NCI-H2107 treated with DMSO at 0.1 percent for 48 hours (cell line): Measurements from ENCODE around the gene EDC4.

Experiments used
- DNase-seq: peaks from one replicate; lab custom pipeline; 2025; ENCODE audit not compliant: unreplicated experiment; lab: John Stamatoyannopoulos, UW

EDC4 gene

DNA sequence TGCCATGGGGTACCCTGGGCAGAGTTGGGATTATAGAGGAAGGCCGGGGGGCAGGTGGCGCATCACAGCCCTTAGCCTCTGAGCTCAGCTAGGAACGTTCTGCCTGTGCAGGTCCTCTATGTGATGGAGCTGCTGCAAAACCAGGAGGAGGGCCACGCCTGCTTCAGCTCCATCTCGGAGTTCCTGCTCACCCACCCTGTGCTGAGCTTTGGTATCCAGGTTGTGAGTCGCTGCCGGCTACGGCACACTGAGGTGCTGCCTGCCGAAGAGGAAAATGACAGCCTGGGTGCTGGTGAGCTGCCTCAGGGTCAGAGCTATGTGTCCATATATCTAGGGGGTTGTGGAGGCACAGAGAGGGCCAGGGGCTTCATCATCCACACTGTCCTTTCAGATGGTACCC lies 6.0 kb downstream of the EDC4 start:
- DNase-seq, result no peak

DNA sequence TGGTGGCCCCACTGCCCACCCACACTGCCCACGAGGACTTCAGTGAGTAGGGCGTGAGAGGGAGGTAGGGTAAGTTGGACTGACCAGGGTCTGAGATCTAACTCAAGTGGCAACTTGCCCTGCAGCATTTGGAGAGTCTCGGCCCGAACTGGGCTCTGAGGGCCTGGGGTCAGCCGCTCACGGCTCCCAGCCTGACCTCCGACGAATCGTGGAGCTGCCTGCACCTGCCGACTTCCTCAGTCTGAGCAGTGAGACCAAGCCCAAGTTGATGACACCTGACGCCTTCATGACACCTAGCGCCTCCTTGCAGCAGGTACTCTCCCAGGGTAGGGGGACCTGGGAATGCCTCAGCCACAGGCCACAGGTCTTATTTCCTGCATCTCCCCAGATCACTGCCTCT lies 6.6 kb downstream of the EDC4 start:
- no peak for DNase-seq

DNA sequence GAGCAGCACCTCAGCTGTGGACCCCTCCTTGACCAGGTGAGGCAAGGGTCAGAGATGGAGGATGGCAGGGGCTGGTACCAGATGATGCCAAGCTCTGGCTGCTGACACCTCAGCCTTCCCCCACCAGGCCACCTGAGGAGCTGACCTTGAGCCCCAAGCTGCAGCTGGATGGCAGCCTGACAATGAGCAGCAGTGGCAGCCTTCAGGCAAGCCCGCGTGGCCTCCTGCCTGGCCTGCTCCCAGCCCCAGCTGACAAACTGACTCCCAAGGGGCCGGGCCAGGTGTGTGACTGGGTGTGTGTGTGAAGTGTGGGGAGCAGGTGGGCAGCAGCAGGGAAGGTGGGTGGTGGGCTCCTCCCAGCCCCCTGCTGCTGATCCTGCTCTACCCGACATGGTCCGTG lies 7.1 kb downstream of the EDC4 start:
- DNase-seq, result no peak

DNA sequence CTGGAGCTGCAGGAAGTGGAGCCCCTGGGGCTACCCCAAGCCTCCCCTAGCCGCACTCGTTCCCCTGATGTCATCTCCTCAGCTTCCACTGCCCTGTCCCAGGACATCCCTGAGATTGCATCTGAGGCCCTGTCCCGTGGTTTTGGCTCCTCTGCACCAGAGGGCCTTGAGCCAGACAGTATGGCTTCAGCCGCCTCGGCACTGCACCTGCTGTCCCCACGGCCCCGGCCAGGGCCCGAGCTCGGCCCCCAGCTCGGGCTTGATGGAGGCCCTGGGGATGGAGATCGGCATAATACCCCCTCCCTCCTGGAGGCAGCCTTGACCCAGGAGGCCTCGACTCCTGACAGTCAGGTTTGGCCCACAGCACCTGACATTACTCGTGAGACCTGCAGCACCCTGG lies 7.7 kb downstream of the EDC4 start:
- no peak for DNase-seq

DNA sequence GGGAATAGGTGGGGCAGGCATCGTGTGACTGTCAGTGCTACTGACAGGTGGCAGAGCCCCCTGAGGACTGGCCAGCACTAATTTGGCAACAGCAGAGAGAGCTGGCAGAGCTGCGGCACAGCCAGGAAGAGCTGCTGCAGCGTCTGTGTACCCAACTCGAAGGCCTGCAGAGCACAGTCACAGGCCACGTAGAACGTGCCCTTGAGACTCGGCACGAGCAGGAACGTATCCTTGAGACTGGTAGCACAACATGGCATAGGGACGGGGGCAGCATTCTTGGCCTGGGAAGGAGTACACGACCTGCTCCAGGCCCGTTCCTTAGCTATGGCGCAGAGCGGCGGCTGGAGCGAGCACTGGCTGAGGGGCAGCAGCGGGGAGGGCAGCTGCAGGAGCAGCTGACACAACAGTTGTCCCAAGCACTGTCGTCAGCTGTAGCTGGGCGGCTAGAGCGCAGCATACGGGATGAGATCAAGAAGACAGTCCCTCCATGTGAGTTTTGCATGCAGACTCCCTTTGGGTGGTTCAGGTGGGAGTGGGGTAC lies 8.8 kb downstream of the EDC4 start:
- DNase-seq, result no peak

DNA sequence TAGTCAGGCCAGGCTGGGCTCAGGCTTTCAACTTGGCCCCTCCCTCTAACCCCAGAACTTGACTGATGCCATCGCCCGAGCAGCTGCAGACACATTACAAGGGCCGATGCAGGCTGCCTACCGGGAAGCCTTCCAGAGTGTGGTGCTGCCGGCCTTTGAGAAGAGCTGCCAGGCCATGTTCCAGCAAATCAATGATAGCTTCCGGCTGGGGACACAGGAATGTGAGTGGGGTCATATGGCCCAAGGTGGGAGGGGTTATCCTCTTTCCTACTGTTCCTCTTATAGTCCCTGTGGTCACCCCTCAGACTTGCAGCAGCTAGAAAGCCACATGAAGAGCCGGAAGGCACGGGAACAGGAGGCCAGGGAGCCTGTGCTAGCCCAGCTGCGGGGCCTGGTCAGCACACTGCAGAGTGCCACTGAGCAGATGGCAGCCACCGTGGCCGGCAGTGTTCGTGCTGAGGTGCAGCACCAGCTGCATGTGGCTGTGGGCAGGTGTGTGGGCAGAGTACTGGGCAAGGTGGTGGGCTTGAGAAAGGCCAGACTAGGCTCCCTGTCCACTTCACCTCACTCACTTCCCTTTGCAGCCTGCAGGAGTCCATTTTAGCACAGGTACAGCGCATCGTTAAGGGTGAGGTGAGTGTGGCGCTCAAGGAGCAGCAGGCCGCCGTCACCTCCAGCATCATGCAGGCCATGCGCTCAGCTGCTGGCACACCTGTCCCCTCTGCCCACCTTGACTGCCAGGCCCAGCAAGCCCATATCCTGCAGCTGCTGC lies 9.7 kb downstream of the EDC4 start:
- DNase-seq, result no peak

DNA sequence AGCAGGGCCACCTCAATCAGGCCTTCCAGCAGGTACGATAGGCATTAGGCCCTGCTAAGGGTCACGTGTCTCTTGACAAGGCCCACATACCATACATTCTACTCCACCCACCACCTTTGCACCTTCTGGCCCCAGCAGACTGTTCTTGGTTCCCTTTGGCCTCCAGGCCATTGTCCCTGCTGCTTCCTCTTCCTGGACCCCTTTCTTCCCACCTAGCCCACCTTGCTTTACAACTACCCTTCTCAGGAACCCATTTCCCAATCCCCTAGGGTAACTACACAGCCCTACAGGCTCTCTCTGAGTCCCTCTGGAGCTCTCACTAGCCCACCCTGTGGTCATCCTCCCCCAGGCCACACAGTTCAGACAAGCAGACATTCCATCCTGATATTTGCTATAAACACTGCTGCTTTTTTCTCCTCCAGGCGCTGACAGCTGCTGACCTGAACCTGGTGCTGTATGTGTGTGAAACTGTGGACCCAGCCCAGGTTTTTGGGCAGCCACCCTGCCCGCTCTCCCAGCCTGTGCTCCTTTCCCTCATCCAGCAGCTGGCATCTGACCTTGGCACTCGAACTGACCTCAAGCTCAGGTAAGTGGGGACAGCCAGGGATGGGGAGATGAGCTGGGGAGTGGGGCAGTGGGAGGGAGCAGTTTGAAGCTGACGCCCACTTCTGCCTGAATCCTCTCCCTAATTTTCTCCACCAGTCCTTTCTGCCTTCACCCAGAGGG lies 10.5 kb downstream of the EDC4 start:
- DNase-seq, result no peak

DNA sequence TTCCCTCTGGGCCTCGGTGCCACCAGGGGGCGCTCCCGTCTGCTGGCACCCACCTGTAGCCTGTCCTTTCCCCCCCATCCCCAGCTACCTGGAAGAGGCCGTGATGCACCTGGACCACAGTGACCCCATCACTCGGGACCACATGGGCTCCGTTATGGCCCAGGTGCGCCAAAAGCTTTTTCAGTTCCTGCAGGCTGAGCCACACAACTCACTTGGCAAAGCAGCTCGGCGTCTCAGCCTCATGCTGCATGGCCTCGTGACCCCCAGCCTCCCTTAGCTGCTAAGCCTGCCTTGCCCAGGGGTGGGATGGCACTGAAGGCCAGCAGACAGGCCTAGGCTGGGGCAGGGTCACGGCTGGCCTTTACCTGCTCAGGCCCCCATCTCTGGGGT lies 11.0 kb downstream of the EDC4 start:
- DNase-seq, result peak; percentile 30

DNA sequence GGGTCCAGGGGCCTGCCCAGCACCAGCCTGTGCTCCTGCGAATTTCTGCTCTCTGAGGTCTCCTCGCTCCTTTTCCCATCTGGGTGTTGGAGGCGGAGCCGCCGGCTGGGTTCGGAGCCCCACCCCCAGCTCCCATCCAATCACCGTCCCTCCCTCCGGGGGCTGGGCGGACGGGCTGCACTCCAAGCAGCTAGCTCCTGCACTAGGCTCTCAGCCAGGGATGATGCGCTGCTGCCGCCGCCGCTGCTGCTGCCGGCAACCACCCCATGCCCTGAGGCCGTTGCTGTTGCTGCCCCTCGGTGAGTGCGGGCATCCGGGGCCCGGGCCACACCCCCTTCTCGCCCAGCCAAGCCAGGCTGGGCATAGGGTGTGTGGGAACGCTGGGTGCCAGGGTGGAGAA lies 11.8 kb downstream of the EDC4 start, which contains the start of gene NRN1L:
NRN1L (plus strand) TSS at position 202 of the 400 bp plus-strand sequence; CDS start at position 221, 19 bp downstream.
- DNase-seq, result no peak

DNA sequence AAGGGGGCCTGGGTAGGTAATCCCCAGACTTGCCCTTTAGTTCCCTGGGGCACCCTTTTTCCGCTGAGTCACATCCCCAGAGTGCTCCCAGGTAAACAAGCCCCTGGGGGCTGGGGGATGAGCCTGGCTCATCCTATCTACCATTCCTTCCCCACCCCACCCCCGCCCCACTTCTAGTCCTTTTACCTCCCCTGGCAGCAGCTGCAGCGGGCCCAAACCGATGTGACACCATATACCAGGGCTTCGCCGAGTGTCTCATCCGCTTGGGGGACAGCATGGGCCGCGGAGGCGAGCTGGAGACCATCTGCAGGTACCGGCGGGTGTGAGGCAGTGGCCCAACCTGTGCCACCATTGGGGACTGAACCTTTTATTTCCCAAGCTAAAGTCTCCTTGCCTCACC lies 12.7 kb downstream of the EDC4 start:
- DNase-seq, result no peak

DNA sequence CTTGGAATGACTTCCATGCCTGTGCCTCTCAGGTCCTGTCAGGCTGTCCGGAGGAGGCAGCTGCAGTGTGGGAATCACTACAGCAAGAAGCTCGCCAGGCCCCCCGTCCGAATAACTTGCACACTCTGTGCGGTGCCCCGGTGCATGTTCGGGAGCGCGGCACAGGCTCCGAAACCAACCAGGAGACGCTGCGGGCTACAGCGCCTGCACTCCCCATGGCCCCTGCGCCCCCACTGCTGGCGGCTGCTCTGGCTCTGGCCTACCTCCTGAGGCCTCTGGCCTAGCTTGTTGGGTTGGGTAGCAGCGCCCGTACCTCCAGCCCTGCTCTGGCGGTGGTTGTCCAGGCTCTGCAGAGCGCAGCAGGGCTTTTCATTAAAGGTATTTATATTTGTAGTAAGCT lies 13.1 kb downstream of the EDC4 start:
- no peak for DNase-seq

DNA sequence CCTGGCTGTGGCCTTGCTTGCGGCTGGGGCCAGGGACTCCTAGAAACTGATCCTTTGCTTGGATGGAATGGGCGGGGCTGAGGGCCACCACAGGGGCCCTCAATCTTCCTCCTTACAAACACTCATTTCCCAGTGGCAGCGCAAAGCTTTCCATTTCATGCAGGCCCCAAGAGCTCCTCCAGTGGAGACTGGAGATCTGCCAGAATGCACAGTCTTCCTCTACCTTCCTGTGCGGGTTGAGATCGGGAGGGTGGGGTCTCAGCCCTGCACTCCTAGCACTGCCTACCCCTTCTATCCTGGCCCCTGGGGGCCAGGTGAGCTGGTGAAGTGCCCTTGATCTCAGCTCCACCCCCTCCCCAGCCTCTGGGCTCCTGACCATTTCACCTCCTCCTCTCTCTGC lies 13.5 kb downstream of the EDC4 start:
- no peak for DNase-seq

DNA sequence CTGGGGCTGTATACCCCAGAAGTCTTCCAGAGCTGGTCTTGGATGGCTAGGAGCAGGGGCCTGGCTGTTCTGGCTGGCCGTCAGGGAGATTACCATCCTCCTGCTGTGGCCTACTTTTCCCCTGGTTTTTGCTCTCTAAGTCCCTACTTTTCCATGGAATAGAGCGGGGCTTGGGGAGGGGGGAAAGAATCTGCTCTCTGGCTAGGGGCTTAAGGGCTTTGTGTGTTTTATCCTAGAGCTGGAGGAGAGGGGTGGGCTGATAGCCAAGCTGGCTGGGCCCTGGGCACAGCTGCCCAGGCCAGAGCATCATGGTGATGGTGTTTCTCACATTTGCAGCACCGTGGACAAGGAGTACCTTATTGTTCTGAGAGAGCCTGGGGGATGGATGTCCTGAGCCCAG lies 15.5 kb downstream of the EDC4 start:
- no peak for DNase-seq

DNA sequence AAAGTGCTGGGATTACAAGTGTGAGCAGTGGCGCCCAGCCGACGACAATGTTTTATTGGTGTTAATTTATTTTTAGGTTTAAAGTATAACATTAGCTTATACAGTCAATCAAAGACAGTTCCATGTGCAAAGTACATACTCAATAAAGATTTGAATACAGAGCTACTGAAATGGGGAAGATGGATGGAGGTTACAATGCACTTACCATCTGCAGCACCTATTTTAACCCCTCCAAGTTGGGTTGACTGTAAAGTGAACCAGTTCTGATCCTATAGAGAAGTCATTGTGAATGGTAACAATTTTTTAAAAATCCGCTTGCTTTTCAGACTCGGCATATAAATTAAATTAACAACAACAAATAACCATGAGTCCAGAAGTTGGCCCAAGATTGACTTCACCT lies 19.5 kb downstream of the EDC4 start:
- no peak for DNase-seq

DNA sequence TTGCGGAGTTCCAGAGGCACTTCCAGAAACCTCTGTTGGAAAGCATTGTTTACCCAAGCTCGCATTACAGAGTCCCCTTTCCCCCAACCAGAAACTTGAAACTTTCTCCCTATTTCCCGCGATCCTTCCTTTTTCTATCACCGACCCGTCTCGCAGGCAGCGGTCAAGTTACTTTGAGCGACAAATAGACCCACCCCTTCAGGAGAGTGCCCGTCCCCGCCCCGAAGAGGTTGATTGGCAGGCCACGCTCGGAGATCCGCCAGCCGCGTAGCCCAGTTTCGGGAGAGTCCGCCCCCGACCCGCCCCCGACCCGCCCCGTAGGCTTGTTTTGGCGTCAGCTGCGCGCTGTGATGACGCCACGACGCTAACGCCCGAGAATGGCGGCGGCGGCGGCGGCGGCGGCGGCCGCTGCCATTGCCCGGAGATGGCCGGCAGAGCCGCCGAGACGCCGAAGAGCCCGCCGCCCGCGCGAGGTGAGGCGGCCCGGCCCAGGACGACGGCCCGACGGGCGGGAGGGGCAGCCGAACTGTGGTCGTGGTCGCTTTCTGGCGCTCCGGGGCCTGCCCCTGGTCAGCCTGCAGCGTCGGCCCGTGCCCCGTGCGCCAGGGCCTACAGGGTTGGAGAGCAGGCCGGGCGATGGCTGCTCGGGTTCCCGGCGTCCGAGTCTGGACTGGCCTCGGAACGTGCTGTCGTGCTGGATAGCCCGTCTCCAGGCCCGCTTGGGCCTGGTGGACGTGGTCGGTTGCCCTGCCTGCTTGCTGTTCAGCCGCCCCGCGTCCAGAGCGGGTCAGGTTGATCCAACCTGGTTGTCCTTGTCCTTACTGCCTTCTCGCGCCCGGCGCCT lies 20.3 kb downstream of the EDC4 start, which contains the start of gene PSKH1:
PSKH1 (plus strand) TSS at position 356 of the 844 bp plus-strand sequence. CDS start 15,496 bp downstream, outside the sequence.
- peak; percentile 91 for DNase-seq

DNA sequence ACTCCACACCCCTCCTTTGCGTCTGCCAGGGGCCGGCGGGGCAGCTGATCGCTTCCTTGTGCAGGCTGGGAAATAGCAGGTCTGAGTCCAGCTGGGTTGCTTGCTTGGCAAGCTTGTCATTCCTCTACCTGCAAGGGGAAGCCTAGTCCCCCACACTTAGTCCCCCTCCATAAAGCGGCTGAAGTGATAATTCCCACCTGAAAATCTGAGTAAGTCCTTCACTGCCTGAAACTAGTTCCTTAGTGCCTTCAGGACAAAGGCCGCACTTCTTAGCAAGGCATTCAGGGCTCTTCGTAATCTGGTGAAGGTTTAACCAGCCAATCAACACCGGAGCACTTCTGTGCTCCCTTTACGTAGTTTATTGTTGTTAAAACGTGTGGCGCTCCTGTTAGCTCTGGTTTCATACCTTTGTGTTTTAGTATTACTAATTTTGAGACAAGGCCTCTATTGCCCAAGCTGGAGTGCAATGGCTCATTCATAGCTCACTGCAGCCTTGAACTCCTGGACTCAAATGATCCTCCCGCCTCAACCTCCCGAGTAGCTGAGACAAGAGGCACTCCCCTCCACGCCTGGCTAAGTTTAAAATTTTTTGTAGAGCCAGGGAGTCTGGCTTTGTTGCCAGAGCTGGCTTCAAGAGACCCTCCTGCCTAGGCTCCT lies 21.0 kb downstream of the EDC4 start:
- DNase-seq, result no peak

DNA sequence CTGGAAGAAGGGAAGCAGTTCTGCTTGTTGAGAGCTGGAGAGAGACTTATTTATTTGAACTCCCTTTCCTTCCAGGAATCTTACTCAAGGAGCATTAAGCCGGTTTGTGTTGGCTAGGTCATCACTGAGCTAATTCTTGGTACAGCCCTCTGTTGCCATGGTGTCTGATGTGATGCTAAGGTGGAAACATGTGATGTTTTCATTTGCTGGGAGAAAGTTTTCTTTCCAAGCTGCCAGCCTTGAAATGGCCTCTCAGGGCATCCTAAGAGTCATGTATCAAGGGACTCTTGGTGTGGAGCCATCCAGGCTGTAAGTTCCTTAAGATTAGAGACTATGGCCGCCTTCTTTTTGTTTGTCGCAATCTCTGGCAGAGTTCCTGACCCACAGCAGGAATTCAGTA lies 24.4 kb downstream of the EDC4 start:
- no peak for DNase-seq

DNA sequence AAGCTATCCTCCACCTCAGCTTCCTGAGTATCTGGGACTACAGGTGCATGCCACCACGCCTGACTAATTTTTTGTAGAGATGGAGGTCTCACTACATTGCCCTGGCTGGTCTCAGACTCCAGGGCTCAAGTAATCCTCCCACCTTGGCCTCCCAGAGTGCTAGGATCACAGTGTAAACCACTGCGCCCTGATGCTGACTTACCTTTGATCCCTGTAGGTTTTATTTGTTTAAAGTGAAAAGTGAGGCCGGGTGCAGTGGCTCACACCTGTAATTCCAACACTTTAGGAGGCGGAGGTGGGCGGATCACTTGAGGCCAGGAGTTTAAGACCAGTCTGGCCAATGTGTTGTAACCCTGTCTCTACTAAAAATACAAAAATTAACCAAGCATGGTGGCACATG lies 28.9 kb downstream of the EDC4 start:
- no peak for DNase-seq

DNA sequence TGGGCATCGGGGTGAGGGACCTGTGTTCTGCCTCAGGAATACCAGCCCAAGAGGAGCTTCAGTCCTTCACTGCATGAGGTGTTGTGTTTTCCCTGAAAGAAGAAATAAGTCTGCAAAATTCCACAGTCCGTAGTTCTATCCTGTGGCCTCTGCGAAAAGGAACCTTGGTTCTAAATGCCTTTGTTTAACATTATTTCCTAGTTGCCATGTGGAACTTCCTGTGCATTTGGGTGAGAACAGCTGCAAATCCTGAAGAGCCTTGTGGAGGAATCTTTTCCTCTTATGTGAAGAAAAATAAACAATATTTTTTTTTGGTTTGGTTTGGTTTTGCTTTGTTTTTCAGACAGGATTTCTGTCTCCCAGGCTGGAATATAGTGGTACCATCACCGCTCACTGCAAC lies 30.0 kb downstream of the EDC4 start:
- DNase-seq, result no peak

DNA sequence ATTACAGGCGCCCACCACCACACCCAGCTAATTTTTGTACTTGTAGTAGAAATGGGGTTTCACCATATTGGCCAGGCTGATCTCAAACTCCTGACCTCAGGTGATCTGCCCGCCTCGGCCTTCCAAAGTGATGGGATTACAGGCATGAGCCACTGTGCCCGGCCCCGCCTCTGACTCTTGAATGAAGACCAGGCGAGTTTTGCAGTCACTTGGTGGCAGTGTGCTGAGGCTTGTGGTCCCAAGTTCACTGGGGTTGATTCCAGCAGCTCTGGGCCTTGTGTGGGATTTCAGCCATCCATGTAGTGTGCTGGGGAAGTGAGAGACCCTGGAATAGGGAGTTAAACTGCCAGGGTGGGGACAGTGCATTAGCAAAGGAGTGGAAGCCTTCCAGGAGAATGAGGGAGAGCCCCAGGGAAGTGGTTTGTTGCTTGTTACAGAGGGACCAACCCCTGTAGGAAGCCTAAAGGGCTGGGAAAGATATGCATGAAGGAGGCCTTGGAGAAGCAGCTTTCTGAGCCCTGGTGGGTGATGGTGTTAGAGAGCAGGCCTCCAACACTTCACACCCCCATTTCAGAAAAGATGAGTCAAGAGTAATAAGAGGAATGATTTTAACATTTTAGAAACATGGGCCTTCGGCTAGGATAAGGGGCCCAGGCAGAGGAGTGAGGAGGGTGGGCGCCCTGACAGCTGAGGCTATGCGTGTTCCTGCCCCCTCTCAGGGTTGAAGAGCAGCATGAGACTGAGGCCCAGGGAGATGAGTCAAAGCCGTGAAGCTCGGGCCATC lies 34.7 kb downstream of the EDC4 start:
- DNase-seq, result no peak
